ENCODE results near the gene CTBP2.

CTBP2 gene

GRCh38 chr10:125132344-125132743, 28.0 kb downstream of the CTBP2 start:
- H3K4me3 ChIP-seq (ENCODE audit: control insufficient read depth, low read depth, low read length): no peak overlapping the region
- no peak for TF ChIP-seq CTCF (conservative IDR thresholded peaks at IDR 0.05; ENCODE audit: control insufficient read depth, insufficient read depth, low read depth, low read length)
- DNase-seq (ENCODE audit: low read depth): no peak

GRCh38 chr10:125130916-125131315, 29.4 kb downstream of the CTBP2 start:
- no peak for TF ChIP-seq CTCF (conservative IDR thresholded peaks at IDR 0.05; ENCODE audit: control insufficient read depth, insufficient read depth, low read depth, low read length)
- no peak overlapping the region for H3K4me3 ChIP-seq (ENCODE audit: control insufficient read depth, low read depth, low read length)
- DNase-seq (ENCODE audit: low read depth): no peak

GRCh38 chr10:125130260-125130659, 30.1 kb downstream of the CTBP2 start:
- no peak for DNase-seq (ENCODE audit: low read depth)
- TF ChIP-seq CTCF (conservative IDR thresholded peaks at IDR 0.05; ENCODE audit: control insufficient read depth, insufficient read depth, low read depth, low read length): no peak
- no peak overlapping the region for H3K4me3 ChIP-seq (ENCODE audit: control insufficient read depth, low read depth, low read length)

GRCh38 chr10:125129076-125129458, 31.3 kb downstream of the CTBP2 start:
- no peak for TF ChIP-seq CTCF (conservative IDR thresholded peaks at IDR 0.05; ENCODE audit: control insufficient read depth, insufficient read depth, low read depth, low read length)
- H3K4me3 ChIP-seq (ENCODE audit: control insufficient read depth, low read depth, low read length): no peak overlapping the region
- DNase-seq (ENCODE audit: low read depth): no peak

- peak; percentile 32 for DNase-seq (ENCODE audit: low read depth)
- no peak for TF ChIP-seq CTCF (conservative IDR thresholded peaks at IDR 0.05; ENCODE audit: control insufficient read depth, insufficient read depth, low read depth, low read length)
- no peak overlapping the region for H3K4me3 ChIP-seq (ENCODE audit: control insufficient read depth, low read depth, low read length)
Measured at GRCh38 chr10:125128397-125129075, 31.8 kb downstream of the CTBP2 start.

GRCh38 chr10:125127986-125128385, 32.4 kb downstream of the CTBP2 start:
- no peak for TF ChIP-seq CTCF (conservative IDR thresholded peaks at IDR 0.05; ENCODE audit: control insufficient read depth, insufficient read depth, low read depth, low read length)
- no peak overlapping the region for H3K4me3 ChIP-seq (ENCODE audit: control insufficient read depth, low read depth, low read length)
- DNase-seq (ENCODE audit: low read depth): no peak

GRCh38 chr10:125127110-125127509, 33.3 kb downstream of the CTBP2 start:
- no peak for DNase-seq (ENCODE audit: low read depth)
- TF ChIP-seq CTCF (conservative IDR thresholded peaks at IDR 0.05; ENCODE audit: control insufficient read depth, insufficient read depth, low read depth, low read length): no peak
- H3K4me3 ChIP-seq (ENCODE audit: control insufficient read depth, low read depth, low read length): no peak overlapping the region

Data from fibroblast of mammary gland (primary cell).